Right lobe of liver (tissue), 6 donors: Measurements from ENCODE around the gene OR8J3. TPM values are rescaled to one million over a fixed set of nuclear protein-coding genes. Genes with fewer than 3 reads are reported as not detected.
"Not testable (repeated sequence)": the region's sequence is repeated elsewhere in the genome, so short reads cannot be mapped to it uniquely, and the experiment has no call there.

Source experiments
- ATAC-seq, 4 donors: fragments of 200-7000 bp; cut with Tn5 transposase; one replicate each; pipeline ENCODE4 v1.9.1; 2020; ENCODE audit warnings: mild to moderate bottlenecking in 4 of 4, moderate library complexity in 4 of 4
- DNase-seq, 3 donors: peaks; one replicate each; pipeline ENCODE4 v3.0.0-alpha.2; 2020
- H3K27ac ChIP-seq, 3 donors: fragments of 200-600 bp; one replicate each; pipeline ENCODE4 v1.8.0; 2022
- H3K27me3 ChIP-seq, 2 donors: fragments of 200-600 bp; one replicate each; pipeline ENCODE4 v1.8.0; 2022
- H3K36me3 ChIP-seq, 4 donors: fragments of 200-600 bp; sonication (generic) in 1 of 4; one replicate each; pipeline versions ENCODE4 v1.5.1 to v1.8.0; 2017 to 2022; ENCODE audit warnings: control low read depth in 1 of 4
- H3K4me1 ChIP-seq, 4 donors: fragments of 200-600 bp; sonication (generic) in 1 of 4; one replicate each; pipeline versions ENCODE4 v1.5.1 to v1.8.0; 2017 to 2022; ENCODE audit warnings: control low read depth in 1 of 4
- H3K4me3 ChIP-seq, 3 donors: fragments of 200-600 bp; one replicate each; pipeline ENCODE4 v1.8.0; 2022
- H3K9me3 ChIP-seq, 4 donors: fragments of 200-600 bp; sonication (generic) in 1 of 4; one replicate each; pipeline versions ENCODE4 v1.5.1 to v1.8.0; 2017 to 2022; ENCODE audit warnings: control low read depth in 1 of 4
- POLR2A ChIP-seq: fragments of 450-650 bp; IDR thresholded peaks from one replicate; pipeline ENCODE4 v1.6.1; 2017; ENCODE audit warnings: antibody characterized with exemption, mild to moderate bottlenecking
- WGBS: methylation state at CpG from one replicate; pipeline ENCODE4 v1.1.6; 2018; ENCODE audit warnings: low coverage, low lambda C conversion rate; ENCODE audit not compliant: insufficient coverage; ENCODE audit errors: missing lambda C conversion rate; 5-methylcytosine and 5-hydroxymethylcytosine counted together
- intact Hi-C, 2 donors: fragments of 100-400 bp; cut with DNase I; formaldehyde crosslinking; loops; one replicate each; pipeline versions ENCODE4 v1.11.2 to v1.14.1; 2022
- total RNA-seq, 6 experiments: library from RNA; depleted of rRNA in 2 of 6; stranded (reverse); fragments of >200 nt in 2 of 6; fragmentation: NEBNext Ultra II Directional in 3 of 6; extraction: Animal tissue kit (Norgen Biotek cat#: 25700) in 3 of 6; gene quantifications; one replicate each; pipeline versions ENCODE4 v1.1.0 to v1.2.4, GENCODE V29; 2016 to 2023
- TF ChIP-seq, protein P1 (sequence below), 4 donors: fragments of 200-600 bp in 3 of 4; fragments of 450-650 bp in 1 of 4; IDR thresholded peaks; one replicate each; pipeline versions ENCODE4 v1.5.1 to v1.8.0; 2016 to 2022; ENCODE audit warnings: antibody characterized with exemption in 4 of 4, mild to moderate bottlenecking in 2 of 4
- donor health status: DM: no; HTN: yes; CAD: no.
- donor health status: DM: no; HTN: no; CAD: no.
- donor health status: DM: no; HTN: no; CAD: no.
- donor health status: DM: no; HTN: yes; CAD: no.
- donor health status: DM: no; HTN: yes; CAD: no.

The OR8J3 gene
- total RNA-seq, 6 experiments from 2014 or later: not detected

DNA sequence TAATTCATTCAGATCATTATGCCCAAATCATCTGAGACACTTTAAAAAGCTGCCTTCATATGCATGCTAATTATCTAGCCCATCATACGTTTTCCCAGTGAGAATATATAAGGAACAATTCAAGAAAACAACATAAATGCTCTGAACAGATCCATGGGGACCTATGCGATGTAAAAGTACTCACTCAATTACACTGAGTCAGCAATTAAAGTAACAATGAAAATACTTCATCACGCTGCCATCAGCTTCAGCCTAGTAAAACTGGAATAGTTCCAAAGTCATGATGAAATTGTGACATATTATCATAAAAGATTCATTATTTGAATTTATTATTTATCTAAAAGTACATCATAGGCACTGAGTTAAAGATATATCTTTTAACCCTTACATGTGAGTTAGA, 23.8 kb upstream of the OR8J3 start:
- no peaks in the 10 kb centered on the region for H3K27me3 ChIP-seq
- no peak overlapping the region for H3K4me3 ChIP-seq
- no peaks in the 10 kb centered on the region for H3K36me3 ChIP-seq
- no peak for ATAC-seq
- H3K9me3 ChIP-seq: no peaks in the 10 kb centered on the region
- intact Hi-C loops: no loop called here
- H3K27ac ChIP-seq: no peak overlapping the region
- WGBS: 44% methylated on average over 3 of the region's 3 CpGs
- no peak for TF ChIP-seq POLR2A
- TF ChIP-seq, protein P1, sequence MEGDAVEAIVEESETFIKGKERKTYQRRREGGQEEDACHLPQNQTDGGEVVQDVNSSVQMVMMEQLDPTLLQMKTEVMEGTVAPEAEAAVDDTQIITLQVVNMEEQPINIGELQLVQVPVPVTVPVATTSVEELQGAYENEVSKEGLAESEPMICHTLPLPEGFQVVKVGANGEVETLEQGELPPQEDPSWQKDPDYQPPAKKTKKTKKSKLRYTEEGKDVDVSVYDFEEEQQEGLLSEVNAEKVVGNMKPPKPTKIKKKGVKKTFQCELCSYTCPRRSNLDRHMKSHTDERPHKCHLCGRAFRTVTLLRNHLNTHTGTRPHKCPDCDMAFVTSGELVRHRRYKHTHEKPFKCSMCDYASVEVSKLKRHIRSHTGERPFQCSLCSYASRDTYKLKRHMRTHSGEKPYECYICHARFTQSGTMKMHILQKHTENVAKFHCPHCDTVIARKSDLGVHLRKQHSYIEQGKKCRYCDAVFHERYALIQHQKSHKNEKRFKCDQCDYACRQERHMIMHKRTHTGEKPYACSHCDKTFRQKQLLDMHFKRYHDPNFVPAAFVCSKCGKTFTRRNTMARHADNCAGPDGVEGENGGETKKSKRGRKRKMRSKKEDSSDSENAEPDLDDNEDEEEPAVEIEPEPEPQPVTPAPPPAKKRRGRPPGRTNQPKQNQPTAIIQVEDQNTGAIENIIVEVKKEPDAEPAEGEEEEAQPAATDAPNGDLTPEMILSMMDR (IDR thresholded peaks at IDR 0.05): no peak
- H3K4me1 ChIP-seq: no peaks in the 10 kb centered on the region
- no peak for DNase-seq

DNA sequence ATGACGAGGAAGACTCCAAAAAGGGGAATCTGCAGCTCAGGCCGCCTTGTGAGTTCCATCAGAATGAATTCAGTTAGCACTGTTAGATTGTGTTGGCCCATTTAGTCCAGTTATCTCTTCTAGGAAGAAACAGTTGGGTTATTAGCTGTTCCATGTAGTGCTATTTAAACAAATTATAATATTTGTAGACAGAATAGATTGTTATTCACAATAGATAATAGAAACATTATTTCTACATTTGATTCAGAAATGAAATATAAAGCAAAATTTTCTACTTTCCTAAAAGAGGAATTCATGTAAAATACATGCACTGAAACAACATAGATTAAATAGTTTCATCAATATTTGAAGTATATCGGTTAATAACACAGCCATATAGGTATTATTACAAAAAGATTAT, 20.2 kb upstream of the OR8J3 start, which contains the start of gene OR8K5:
TSS of gene OR8K5 (minus strand) at position 101 of the 400 bp plus-strand sequence. CDS start at position 101, 0 bp downstream.
- H3K4me1 ChIP-seq: no peaks in the 10 kb centered on the region
- intact Hi-C loops: no loop called here
- no peak for ATAC-seq
- no peaks in the 10 kb centered on the region for H3K36me3 ChIP-seq
- no peak within 1 kb of the TSS for H3K27ac ChIP-seq
- WGBS: 44% methylated on average over 3 of the region's 3 CpGs
- TF ChIP-seq POLR2A: no peak
- TF ChIP-seq, protein P1 (IDR thresholded peaks at IDR 0.05): no peak
- H3K9me3 ChIP-seq: no peaks in the 10 kb centered on the region
- H3K4me3 ChIP-seq: no peak within 1 kb of the TSS
- H3K27me3 ChIP-seq: no peaks in the 10 kb centered on the region
- DNase-seq: no peak

DNA sequence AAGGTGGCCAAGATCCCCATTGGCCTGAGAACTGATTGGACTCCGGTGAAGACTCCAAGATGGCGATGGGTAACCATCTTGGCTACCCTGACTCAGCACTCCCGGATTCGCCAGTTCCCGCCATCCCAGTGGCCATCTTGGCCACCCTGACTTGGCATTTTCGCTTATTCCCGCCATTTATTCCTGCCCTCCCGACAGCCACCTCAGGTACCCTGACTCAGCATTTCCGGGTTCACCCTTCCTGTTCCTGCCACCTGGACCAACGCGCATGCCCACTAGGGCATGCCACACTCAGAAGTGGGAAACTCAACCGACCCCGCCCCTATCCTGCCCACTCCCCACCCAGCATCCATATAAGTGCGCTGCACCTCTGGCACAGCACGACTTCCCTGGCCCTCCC, 12.3 kb upstream of the OR8J3 start:
- WGBS: 48% methylated on average over 4 of the region's 15 CpGs
- intact Hi-C loops: no loop called here
- no peak for ATAC-seq
- Histone ChIP-seq H3K27me3 (no peaks in the 10 kb centered on the region), H3K4me3 (no peak overlapping the region), H3K36me3 (no peaks in the 10 kb centered on the region), H3K9me3 (no peaks in the 10 kb centered on the region), H3K4me1 (no peaks in the 10 kb centered on the region), H3K27ac (no peak overlapping the region)
- TF ChIP-seq POLR2A: no peak
- TF ChIP-seq, protein P1 (IDR thresholded peaks at IDR 0.05): no peak
- no peak for DNase-seq

DNA sequence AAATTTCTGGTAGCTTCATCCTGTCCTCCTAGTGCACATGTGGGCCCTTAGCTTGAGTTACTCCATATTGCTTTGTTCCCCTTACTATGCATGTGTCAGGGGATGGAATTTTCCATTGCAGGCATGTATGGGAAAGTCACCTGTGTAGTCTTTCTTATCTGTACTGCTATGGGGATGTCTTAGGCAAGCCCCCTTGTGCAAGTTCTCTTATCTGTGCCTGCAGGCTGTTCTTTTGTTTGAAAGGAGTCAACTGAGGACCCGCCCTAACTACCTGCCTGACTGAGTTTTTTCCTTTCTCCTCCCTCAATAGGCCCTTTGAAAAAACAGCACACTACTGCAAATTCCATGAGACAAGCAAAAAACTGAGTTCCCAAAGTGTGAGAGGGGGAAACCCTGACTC, 11.4 kb upstream of the OR8J3 start:
- intact Hi-C loops: no loop called here
- Histone ChIP-seq H3K27ac (no peak overlapping the region), H3K36me3 (no peaks in the 10 kb centered on the region), H3K4me3 (no peak overlapping the region), H3K9me3 (peaks cover 0 to 2% (median 0%) of the 10 kb centered on the region in 4 donors), H3K27me3 (no peaks in the 10 kb centered on the region), H3K4me1 (no peaks in the 10 kb centered on the region)
- ATAC-seq (no peak), DNase-seq (no peak)
- WGBS: 41% methylated on average over 1 of the region's 1 CpG
- TF ChIP-seq POLR2A: no peak
- TF ChIP-seq, protein P1 (IDR thresholded peaks at IDR 0.05): no peak

DNA sequence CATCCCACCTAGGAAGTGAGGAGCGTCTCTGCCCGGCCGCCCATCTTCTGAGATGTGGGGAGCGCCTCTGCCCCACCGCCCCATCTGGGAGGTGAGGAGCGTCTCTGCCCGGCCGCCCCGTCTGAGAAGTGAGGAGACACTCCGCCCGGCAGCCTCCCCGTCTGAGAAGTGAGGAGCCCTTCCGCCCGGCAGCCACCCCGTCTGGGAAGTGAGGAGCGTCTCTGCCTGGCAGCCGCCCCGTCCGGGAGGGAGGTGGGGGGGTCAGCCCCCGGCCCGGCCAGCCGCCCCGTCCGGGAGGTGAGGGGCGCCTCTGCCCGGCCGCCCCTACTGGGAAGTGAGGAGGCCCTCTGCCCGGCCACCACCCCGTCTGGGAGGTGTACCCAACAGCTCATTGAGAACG, 3.7 kb upstream of the OR8J3 start:
- H3K36me3 ChIP-seq, ATAC-seq, H3K9me3 ChIP-seq, H3K27me3 ChIP-seq, intact Hi-C loops, H3K27ac ChIP-seq, H3K4me3 ChIP-seq, DNase-seq, H3K4me1 ChIP-seq: not testable (repeated sequence)
- WGBS: 95% methylated on average over 7 of the region's 30 CpGs
